Measurements from ENCODE around the gene APOL6.

GRCh38 chr22:35633520-35633919 is 14.7 kb upstream of the APOL6 start:
- TF ChIP-seq CTCF (conservative IDR thresholded peaks at IDR 0.05): no peak
- TF ChIP-seq ZFX (IDR thresholded peaks at IDR 0.05): no peak
